Measurements from ENCODE around the gene TGFBR1.

GRCh38 chr9:99133145-99133544 lies 28.2 kb downstream of the TGFBR1 start:
- TF ChIP-seq, protein P1, sequence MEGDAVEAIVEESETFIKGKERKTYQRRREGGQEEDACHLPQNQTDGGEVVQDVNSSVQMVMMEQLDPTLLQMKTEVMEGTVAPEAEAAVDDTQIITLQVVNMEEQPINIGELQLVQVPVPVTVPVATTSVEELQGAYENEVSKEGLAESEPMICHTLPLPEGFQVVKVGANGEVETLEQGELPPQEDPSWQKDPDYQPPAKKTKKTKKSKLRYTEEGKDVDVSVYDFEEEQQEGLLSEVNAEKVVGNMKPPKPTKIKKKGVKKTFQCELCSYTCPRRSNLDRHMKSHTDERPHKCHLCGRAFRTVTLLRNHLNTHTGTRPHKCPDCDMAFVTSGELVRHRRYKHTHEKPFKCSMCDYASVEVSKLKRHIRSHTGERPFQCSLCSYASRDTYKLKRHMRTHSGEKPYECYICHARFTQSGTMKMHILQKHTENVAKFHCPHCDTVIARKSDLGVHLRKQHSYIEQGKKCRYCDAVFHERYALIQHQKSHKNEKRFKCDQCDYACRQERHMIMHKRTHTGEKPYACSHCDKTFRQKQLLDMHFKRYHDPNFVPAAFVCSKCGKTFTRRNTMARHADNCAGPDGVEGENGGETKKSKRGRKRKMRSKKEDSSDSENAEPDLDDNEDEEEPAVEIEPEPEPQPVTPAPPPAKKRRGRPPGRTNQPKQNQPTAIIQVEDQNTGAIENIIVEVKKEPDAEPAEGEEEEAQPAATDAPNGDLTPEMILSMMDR (conservative IDR thresholded peaks at IDR 0.05 in 1 of 2, IDR thresholded peaks at IDR 0.05 in 1 of 2; ENCODE audit: extremely low read depth in 1 of 2, insufficient read depth in 1 of 2, low read depth in 1 of 2, low read length in 2 of 2), result no peak
- TF ChIP-seq EZH2 (IDR thresholded peaks at IDR 0.05; ENCODE audit: borderline replicate concordance, low read length), result no peak
